Esophagus (tissue), 2 donors: ENCODE measurements around the gene MOSPD3. TPM values are rescaled to one million over a fixed set of nuclear protein-coding genes. Genes with fewer than 3 reads are reported as not detected.

Source experiments
- H3K27ac ChIP-seq, 2 donors: one replicate each; pipeline ENCODE4 v1.5.1; 2013; ENCODE audit warnings: low read depth in 2 of 2, mild to moderate bottlenecking in 2 of 2, inconsistent platforms in 1 of 2, low read length in 1 of 2, moderate library complexity in 1 of 2
- H3K27me3 ChIP-seq, 2 donors: one replicate each; pipeline ENCODE4 v1.6.1; 2013; ENCODE audit warnings: low read length in 2 of 2, control low read depth in 1 of 2, mild to moderate bottlenecking in 1 of 2; ENCODE audit not compliant: insufficient read depth in 2 of 2, control insufficient read depth in 1 of 2
- H3K36me3 ChIP-seq, 2 donors: one replicate each; pipeline ENCODE4 v1.6.1; 2013; ENCODE audit warnings: low read length in 1 of 2; ENCODE audit not compliant: control insufficient read depth in 2 of 2, insufficient read depth in 2 of 2
- H3K4me1 ChIP-seq, 2 donors: one replicate each; pipeline ENCODE4 v1.6.1; 2013; ENCODE audit warnings: low read length in 1 of 2; ENCODE audit not compliant: control insufficient read depth in 2 of 2, insufficient read depth in 2 of 2
- H3K4me3 ChIP-seq, 2 donors: one replicate each; pipeline ENCODE4 v1.5.1; 2013; ENCODE audit warnings: low read length in 2 of 2, mild to moderate bottlenecking in 2 of 2, low read depth in 1 of 2, moderate library complexity in 1 of 2
- H3K9me3 ChIP-seq, 2 donors: one replicate each; pipeline ENCODE4 v1.6.1; 2013; ENCODE audit warnings: mild to moderate bottlenecking in 2 of 2, low read depth in 1 of 2, low read length in 1 of 2, moderate library complexity in 1 of 2; ENCODE audit not compliant: control insufficient read depth in 2 of 2, insufficient read depth in 1 of 2
- WGBS, 2 donors: extraction: QIAGEN DNeasy Blood & Tissue Kit; methylation state at CpG; one replicate each; pipeline ENCODE4 v1.1.7; 2013; 5-methylcytosine and 5-hydroxymethylcytosine counted together
- polyA plus RNA-seq, 2 donors: library from polyadenylated mRNA; stranded (reverse); fragments of 200-250 nt; gene quantifications; one replicate each; pipeline ENCODE4 v1.2.3, GENCODE V29; 2013
- donor health status: healthy with polysubstance abuse.
- donor health status: Bipolar disorder and iron deficiency.

MOSPD3 gene
- polyA plus RNA-seq, 2 donors = 15.5 to 18.4 TPM

- Histone ChIP-seq H3K36me3 (peaks cover 11 to 53% of the 10 kb centered on the region in 2 donors), H3K27me3 (no peaks in the 10 kb centered on the region), H3K27ac (no peak overlapping the region), H3K4me1 (peaks cover 0 to 13% of the 10 kb centered on the region in 2 donors), H3K9me3 (no peaks in the 10 kb centered on the region), H3K4me3 (no peak overlapping the region)
- 93 to 94% methylated on average over 44 of the region's 44 CpGs for WGBS, 2 donors
Observed at GRCh38 chr7:100574362-100575205, 37.8 kb upstream of the MOSPD3 start.

- Histone ChIP-seq H3K9me3 (no peaks in the 10 kb centered on the region), H3K4me3 (no peak overlapping the region), H3K27me3 (no peaks in the 10 kb centered on the region), H3K36me3 (peaks cover 11 to 59% of the 10 kb centered on the region in 2 donors), H3K4me1 (peaks cover 0 to 8% of the 10 kb centered on the region in 2 donors), H3K27ac (no peak overlapping the region)
- WGBS, 2 donors = 77 to 83% methylated on average over 14 of the region's 14 CpGs
Observed at GRCh38 chr7:100575206-100575631, 37.1 kb upstream of the MOSPD3 start.

GRCh38 chr7:100575746-100576383, 36.5 kb upstream of the MOSPD3 start:
- Histone ChIP-seq H3K27me3 (no peaks in the 10 kb centered on the region), H3K4me1 (peaks cover 0 to 7% of the 10 kb centered on the region in 2 donors), H3K9me3 (no peaks in the 10 kb centered on the region), H3K4me3 (no peak overlapping the region), H3K36me3 (peaks cover 11 to 66% of the 10 kb centered on the region in 2 donors), H3K27ac (no peak overlapping the region)
- 88 to 89% methylated on average over 17 of the region's 17 CpGs for WGBS, 2 donors

GRCh38 chr7:100576384-100576993, 35.9 kb upstream of the MOSPD3 start:
- 96 to 97% methylated on average over 13 of the region's 13 CpGs for WGBS, 2 donors
- Histone ChIP-seq H3K27me3 (no peaks in the 10 kb centered on the region), H3K4me1 (peaks cover 0 to 3% of the 10 kb centered on the region in 2 donors), H3K36me3 (peaks cover 11 to 71% of the 10 kb centered on the region in 2 donors), H3K27ac (no peak overlapping the region), H3K9me3 (no peaks in the 10 kb centered on the region), H3K4me3 (no peak overlapping the region)

GRCh38 chr7:100577103-100577502, 35.2 kb upstream of the MOSPD3 start:
- Histone ChIP-seq H3K4me3 (no peak overlapping the region), H3K36me3 (peaks cover 11 to 77% of the 10 kb centered on the region in 2 donors), H3K27ac (no peak overlapping the region), H3K9me3 (no peaks in the 10 kb centered on the region), H3K4me1 (peaks cover 5 to 9% of the 10 kb centered on the region in 2 donors), H3K27me3 (no peaks in the 10 kb centered on the region)
- WGBS, 2 donors = 94 to 95% methylated on average over 21 to 24 of the region's 24 CpGs

- Histone ChIP-seq H3K27me3 (no peaks in the 10 kb centered on the region), H3K4me3 (no peak overlapping the region), H3K36me3 (peaks cover 11 to 79% of the 10 kb centered on the region in 2 donors), H3K9me3 (no peaks in the 10 kb centered on the region), H3K27ac (no peak overlapping the region), H3K4me1 (peaks cover 9 to 13% of the 10 kb centered on the region in 2 donors)
- WGBS, 2 donors = 91 to 93% methylated on average over 14 of the region's 14 CpGs
Observed at GRCh38 chr7:100577507-100577906, 34.8 kb upstream of the MOSPD3 start.

- 91 to 93% methylated on average over 28 of the region's 28 CpGs for WGBS, 2 donors
- peaks cover 10 to 21% of the 10 kb centered on the region in 2 donors for H3K4me1 ChIP-seq
- H3K27me3 ChIP-seq = no peaks in the 10 kb centered on the region
- H3K36me3 ChIP-seq = peaks cover 11 to 76% of the 10 kb centered on the region in 2 donors
- no peak overlapping the region for H3K4me3 ChIP-seq
- no peak overlapping the region for H3K27ac ChIP-seq
- no peaks in the 10 kb centered on the region for H3K9me3 ChIP-seq
Observed at GRCh38 chr7:100578246-100579183, 33.8 kb upstream of the MOSPD3 start.

GRCh38 chr7:100580466-100581283, 31.7 kb upstream of the MOSPD3 start:
- Histone ChIP-seq H3K27ac (no peak overlapping the region), H3K4me3 (no peak overlapping the region), H3K4me1 (peaks cover 14 to 36% of the 10 kb centered on the region in 2 donors), H3K36me3 (peaks cover 10 to 63% of the 10 kb centered on the region in 2 donors), H3K9me3 (no peaks in the 10 kb centered on the region), H3K27me3 (no peaks in the 10 kb centered on the region)
- WGBS, 2 donors = 78 to 85% methylated on average over 11 of the region's 11 CpGs
